ENCODE results near the gene CMTM8. TPM values are rescaled to one million over a fixed set of nuclear protein-coding genes. Genes with fewer than 3 reads are reported as not detected.

Gene CMTM8
- total and polyA plus RNA-seq, 2 experiments from 2014 or later: 19.9 to 24.5 TPM

- H2AFZ ChIP-seq: no peak overlapping the region
- no peak overlapping the region for H3K27ac Mint-ChIP-seq
- H3K27me3 Mint-ChIP-seq (ENCODE audit: insufficient read depth, low read depth, poor library complexity): no peaks in the 10 kb centered on the region
- H3K4me1 Mint-ChIP-seq: peaks cover 8% of the 10 kb centered on the region
- H3K9me3 Mint-ChIP-seq: no peaks in the 10 kb centered on the region
- ATAC-seq (no peak), DNase-seq (ENCODE audit: low spot score) (no peak)
- no peak overlapping the region for H3K4me2 ChIP-seq
- no peak overlapping the region for H3K4me3 ChIP-seq
- no peaks in the 10 kb centered on the region for H3F3A ChIP-seq (replicated peaks; ENCODE audit: low read depth)
- no peaks in the 10 kb centered on the region for H3K36me3 Mint-ChIP-seq (ENCODE audit: low read depth)
- peaks cover 6% of the 10 kb centered on the region; the same call in 1 of the 2 replicates for H3K79me2 ChIP-seq (replicated peaks; ENCODE audit: insufficient read depth)
- no peak overlapping the region for H3K27ac ChIP-seq (ENCODE audit: low read depth)
- H3K36me3 ChIP-seq (ENCODE audit: insufficient read depth): no peaks in the 10 kb centered on the region
- H3K4me1 ChIP-seq (ENCODE audit: insufficient read depth): no peaks in the 10 kb centered on the region
- H4K20me1 ChIP-seq (replicated peaks; ENCODE audit: insufficient read depth): no peaks in the 10 kb centered on the region
- TF ChIP-seq EZH2 (IDR thresholded peaks at IDR 0.05; ENCODE audit: low read depth, unreplicated experiment): no peak
- no peaks in the 10 kb centered on the region for H3K27me3 ChIP-seq (ENCODE audit: insufficient read depth)
- H3K9me2 ChIP-seq (ENCODE audit: insufficient read depth): 0 out of 2 replicates have a peak, but pooled peaks cover 8% of the 10 kb centered on the region
- no peak overlapping the region for H3K4me3 Mint-ChIP-seq
Measured at GRCh38 chr3:32280262-32280910, 41.9 kb downstream of the CMTM8 start.

DNA sequence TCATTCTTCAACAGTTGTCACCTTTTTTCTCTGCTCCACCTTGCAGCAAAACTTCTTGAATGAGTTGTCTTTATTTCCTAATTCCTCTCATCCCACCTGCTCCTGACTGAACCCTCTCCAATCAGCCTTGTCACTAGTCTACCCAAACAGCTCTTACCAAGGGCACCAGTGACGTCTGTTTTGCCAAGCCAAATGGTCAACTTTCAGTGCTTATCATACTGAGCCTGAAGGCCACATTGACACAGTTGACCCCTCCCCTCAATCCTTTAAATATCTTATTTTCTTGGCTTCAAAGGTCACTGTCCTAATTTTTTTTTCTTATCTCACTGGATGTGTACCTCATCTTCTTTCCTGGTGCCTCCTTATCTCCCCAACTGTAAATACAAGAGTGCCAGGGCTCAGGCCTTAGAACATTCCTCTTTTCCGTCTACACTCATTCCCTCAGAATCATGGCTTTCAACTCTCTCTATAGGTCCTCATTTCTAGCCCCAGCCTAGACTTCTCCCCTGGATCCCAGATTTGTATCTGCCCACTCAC lies 43.2 kb downstream of the CMTM8 start:
- TF ChIP-seq EZH2phosphoT487 (IDR thresholded peaks at IDR 0.05; ENCODE audit: unreplicated experiment) (no peak), ETS1 (IDR thresholded peaks at IDR 0.05) (no peak), POLR2AphosphoS5 (IDR thresholded peaks at IDR 0.05; ENCODE audit: low read depth) (no peak), STAT1 (IDR thresholded peaks at IDR 0.05; ENCODE audit: unreplicated experiment) (no peak)
- TF ChIP-seq, protein P1, sequence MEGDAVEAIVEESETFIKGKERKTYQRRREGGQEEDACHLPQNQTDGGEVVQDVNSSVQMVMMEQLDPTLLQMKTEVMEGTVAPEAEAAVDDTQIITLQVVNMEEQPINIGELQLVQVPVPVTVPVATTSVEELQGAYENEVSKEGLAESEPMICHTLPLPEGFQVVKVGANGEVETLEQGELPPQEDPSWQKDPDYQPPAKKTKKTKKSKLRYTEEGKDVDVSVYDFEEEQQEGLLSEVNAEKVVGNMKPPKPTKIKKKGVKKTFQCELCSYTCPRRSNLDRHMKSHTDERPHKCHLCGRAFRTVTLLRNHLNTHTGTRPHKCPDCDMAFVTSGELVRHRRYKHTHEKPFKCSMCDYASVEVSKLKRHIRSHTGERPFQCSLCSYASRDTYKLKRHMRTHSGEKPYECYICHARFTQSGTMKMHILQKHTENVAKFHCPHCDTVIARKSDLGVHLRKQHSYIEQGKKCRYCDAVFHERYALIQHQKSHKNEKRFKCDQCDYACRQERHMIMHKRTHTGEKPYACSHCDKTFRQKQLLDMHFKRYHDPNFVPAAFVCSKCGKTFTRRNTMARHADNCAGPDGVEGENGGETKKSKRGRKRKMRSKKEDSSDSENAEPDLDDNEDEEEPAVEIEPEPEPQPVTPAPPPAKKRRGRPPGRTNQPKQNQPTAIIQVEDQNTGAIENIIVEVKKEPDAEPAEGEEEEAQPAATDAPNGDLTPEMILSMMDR (conservative IDR thresholded peaks at IDR 0.05; ENCODE audit: low read depth in 2 of 2): no peak
- Histone ChIP-seq H3K4me2 (no peak overlapping the region), H3K27ac (ENCODE audit: low read depth) (no peak overlapping the region), H3K4me3 (no peak overlapping the region), H3K27me3 (ENCODE audit: insufficient read depth) (no peaks in the 10 kb centered on the region), H3K9me2 (ENCODE audit: insufficient read depth) (0 out of 2 replicates have a peak, but pooled peaks cover 8% of the 10 kb centered on the region), H3K79me2 (replicated peaks; ENCODE audit: insufficient read depth) (peaks cover 6% of the 10 kb centered on the region; the same call in 1 of the 2 replicates), H3F3A (replicated peaks; ENCODE audit: low read depth) (no peaks in the 10 kb centered on the region), H2AFZ (no peak overlapping the region), H4K20me1 (replicated peaks; ENCODE audit: insufficient read depth) (no peaks in the 10 kb centered on the region), H3K36me3 (ENCODE audit: insufficient read depth) (no peaks in the 10 kb centered on the region), H3K4me1 (ENCODE audit: insufficient read depth) (no peaks in the 10 kb centered on the region)
- H3K4me1 Mint-ChIP-seq: peaks cover 5% of the 10 kb centered on the region; the same call in 2 of the 3 replicates
- H3K36me3 Mint-ChIP-seq (ENCODE audit: low read depth): no peaks in the 10 kb centered on the region
- no peak for DNase-seq (ENCODE audit: low spot score)
- no peak overlapping the region for H3K27ac Mint-ChIP-seq
- H3K4me3 Mint-ChIP-seq: no peak overlapping the region
- H3K27me3 Mint-ChIP-seq (ENCODE audit: insufficient read depth, low read depth, poor library complexity): no peaks in the 10 kb centered on the region
- no peaks in the 10 kb centered on the region for H3K9me3 Mint-ChIP-seq
- no peak for ATAC-seq
